Kidney (tissue), 2 donors: ENCODE data around the gene RAPGEF5. TPM values are rescaled to one million over a fixed set of nuclear protein-coding genes. Genes with fewer than 3 reads are reported as not detected.

Experiments used
- polyA plus RNA-seq: library from polyadenylated mRNA; stranded (reverse); fragments of 350-450 nt; fragmentation: Illumina TruSeq; extraction: RNeasy Lipid Tissue Mini Kit (QIAGEN cat#74804); gene quantifications from one replicate; pipeline ENCODE4 v1.2.3, GENCODE V29; 2014; ENCODE audit warnings: low read depth, low replicate concordance; ENCODE audit not compliant: insufficient read depth
- total RNA-seq: library from RNA; stranded (reverse); fragmentation: NEBNext Ultra II Directional; extraction: Animal tissue kit (Norgen Biotek cat#: 25700); gene quantifications from one replicate; pipeline ENCODE4 v1.2.1, GENCODE V29; 2021
- donor health status: DM: yes; HTN: yes; CAD: no.

RAPGEF5 gene
- total and polyA plus RNA-seq, 2 donors from 2014 or later: 3.9 to 67.8 TPM

Other genes starting within 250 kb of the RAPGEF5 start
- gene STEAP1B, start 143.0 kb upstream of the RAPGEF5 start, total RNA-seq: 0.79 TPM
- gene STEAP1B, start 143.0 kb upstream of the RAPGEF5 start, polyA plus RNA-seq: not detected